Breast epithelium (tissue), 3 donors: ENCODE data around the gene UNC79.

ENCODE experiments used
- CTCF ChIP-seq, 3 donors: fragments of 450-650 bp; IDR thresholded peaks; one replicate each; pipeline ENCODE4 v1.5.1; 2016 to 2017; ENCODE audit warnings: antibody characterized with exemption in 3 of 3, mild to moderate bottlenecking in 3 of 3, moderate library complexity in 3 of 3
- POLR2A ChIP-seq: fragments of 450-650 bp; IDR thresholded peaks from one replicate; pipeline ENCODE4 v1.6.1; 2016; ENCODE audit warnings: antibody characterized with exemption, mild to moderate bottlenecking, moderate library complexity

GRCh38 chr14:93431036-93431670 is 414 bp downstream of the UNC79 start:
- TF ChIP-seq CTCF (IDR thresholded peaks at IDR 0.05) (no peak), POLR2A (no peak)
